ENCODE results near the gene FCRL2.

- TF ChIP-seq CTCF (IDR thresholded peaks at IDR 0.05) = no peak
- TF ChIP-seq POLR2A (IDR thresholded peaks at IDR 0.05) = no peak
Measured at GRCh38 chr1:157700732-157701131, 76.2 kb downstream of the FCRL2 start, which contains the start of gene FCRL3.
